GM21529 (cell line): ENCODE data around the gene SCAF8.
"Not testable (repeated sequence)": the region's sequence is repeated elsewhere in the genome, so short reads cannot be mapped to it uniquely, and the experiment has no call there.

ENCODE experiments used
- ATAC-seq: cut with Tn5 transposase; IDR thresholded peaks from one replicate; pipeline ENCODE4 v1.9.1; 2021; ENCODE audit not compliant: unreplicated experiment

Gene SCAF8, protein sequence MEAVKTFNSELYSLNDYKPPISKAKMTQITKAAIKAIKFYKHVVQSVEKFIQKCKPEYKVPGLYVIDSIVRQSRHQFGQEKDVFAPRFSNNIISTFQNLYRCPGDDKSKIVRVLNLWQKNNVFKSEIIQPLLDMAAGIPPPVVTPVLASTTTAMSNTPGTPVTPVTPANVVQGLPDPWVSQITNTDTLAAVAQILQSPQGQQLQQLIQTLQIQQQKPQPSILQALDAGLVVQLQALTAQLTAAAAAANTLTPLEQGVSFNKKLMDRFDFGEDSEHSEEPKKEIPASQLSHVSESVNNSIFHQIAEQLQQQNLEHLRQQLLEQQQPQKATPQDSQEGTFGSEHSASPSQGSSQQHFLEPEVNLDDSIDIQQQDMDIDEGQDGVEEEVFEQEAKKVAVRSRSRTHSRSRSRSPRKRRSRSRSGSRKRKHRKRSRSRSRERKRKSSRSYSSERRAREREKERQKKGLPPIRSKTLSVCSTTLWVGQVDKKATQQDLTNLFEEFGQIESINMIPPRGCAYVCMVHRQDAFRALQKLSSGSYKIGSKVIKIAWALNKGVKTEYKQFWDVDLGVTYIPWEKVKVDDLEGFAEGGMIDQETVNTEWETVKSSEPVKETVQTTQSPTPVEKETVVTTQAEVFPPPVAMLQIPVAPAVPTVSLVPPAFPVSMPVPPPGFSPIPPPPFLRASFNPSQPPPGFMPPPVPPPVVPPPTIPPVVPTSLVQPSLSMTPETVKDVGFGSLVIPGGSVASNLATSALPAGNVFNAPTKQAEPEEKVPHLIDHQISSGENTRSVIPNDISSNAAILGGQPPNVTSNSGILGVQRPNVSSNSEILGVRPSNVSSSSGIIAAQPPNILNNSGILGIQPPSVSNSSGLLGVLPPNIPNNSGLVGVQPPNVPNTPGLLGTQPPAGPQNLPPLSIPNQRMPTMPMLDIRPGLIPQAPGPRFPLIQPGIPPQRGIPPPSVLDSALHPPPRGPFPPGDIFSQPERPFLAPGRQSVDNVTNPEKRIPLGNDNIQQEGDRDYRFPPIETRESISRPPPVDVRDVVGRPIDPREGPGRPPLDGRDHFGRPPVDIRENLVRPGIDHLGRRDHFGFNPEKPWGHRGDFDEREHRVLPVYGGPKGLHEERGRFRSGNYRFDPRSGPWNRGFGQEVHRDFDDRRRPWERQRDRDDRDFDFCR (N-terminal part only)

GRCh38 chr6:154733183-154733625, at the start of gene SCAF8:
Gene SCAF8 (plus strand): TSS chr6:154733416. CDS start chr6:154733901, 485 bp downstream.
- peak; percentile 81 for ATAC-seq

DNA sequence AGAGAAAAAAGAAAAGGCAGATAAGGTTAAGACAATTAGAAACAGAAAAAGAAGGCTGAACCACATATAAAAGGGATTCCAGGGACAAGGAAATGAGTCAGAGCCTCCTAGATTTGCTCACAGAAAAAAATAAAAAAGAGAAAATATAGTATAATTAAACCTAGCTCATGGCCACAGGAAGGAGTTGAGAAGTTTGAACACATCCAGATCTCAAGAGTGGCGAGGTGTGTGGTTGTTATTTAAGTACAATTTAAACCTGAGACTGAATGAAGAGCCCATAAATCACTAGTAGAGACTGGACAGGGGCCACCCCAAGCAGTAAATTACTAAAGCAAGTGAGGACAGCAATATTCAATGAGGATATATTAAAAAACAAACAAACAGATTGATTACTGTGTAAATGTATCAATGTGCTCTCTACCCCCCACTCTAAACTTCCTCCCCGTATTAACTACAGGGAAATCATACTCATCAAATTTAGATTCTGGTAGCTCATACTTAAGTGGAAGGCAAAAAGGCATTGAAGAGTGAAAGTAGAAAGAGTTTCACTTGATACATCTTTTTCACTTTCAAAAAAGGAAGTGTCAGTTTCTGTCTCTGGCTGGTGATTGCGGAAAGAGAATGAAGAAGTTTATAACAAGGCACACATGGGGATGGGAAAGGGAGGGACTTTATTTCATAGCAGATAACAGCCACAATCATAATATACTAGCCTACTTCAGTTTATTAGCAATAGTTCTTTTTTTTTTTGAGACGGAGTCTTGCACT, 49.3 kb upstream of the SCAF8 start:
- peak; percentile 76 for ATAC-seq

- ATAC-seq = no peak
Measured at GRCh38 chr6:154686162-154686561, 47.1 kb upstream of the SCAF8 start.

DNA sequence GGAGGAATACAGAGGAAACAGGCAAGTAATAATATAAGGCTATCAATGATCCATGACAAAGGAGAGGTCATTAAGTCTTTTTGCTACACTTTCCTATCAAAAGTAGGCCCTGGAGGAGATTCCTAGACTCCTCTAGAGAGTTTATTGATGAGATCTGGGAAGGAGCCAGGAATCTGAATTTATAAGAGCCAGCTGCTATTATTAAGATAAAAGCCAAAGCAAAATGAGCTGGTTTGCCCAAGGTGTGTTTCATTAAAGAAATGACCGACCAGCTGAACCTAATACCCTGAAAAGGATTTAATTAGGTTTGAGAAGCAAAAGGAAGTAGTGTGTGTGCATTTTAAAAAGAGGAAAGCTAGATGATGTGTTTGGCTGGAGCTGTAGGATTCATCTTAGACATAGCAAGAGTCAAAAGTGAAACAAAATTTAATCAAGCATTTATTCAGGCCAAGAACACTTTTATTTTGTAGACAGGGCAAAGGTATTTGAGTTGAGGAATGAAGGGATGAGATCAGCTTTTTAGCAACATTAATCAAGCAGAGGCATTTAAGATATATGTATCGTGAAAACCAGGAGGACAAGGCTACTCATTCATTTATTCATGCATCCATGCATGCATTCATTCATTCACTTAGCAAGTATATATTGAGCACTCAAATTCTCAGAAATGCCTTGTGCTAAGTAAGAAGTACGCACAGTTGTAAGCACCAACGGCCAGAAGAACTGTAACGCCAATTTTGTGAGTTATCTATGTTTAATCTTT, 43.5 kb upstream of the SCAF8 start:
- ATAC-seq = no peak

DNA sequence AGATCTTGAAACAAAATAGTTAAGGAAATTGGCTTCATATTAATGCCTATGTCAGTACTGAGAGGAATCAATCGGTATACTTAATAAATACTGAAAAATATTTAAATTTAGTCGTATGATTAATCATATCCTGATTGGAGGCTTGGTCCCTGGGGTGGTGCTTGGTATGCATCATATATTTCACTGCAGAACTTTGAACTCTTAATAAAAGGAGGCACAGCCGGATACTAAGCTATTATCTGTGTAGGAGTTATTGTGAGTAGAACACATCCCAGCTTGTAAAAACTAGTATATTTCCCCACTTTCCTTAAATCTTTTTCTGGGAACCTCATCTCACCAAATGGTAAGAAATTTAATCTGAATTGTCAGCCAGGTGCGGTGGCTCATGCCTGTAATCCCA, 42.4 kb upstream of the SCAF8 start:
- ATAC-seq = no peak

- ATAC-seq = no peak
Measured at GRCh38 chr6:154696661-154697060, 36.6 kb upstream of the SCAF8 start.

GRCh38 chr6:154703124-154703523, 30.1 kb upstream of the SCAF8 start:
- no peak for ATAC-seq

- no peak for ATAC-seq
Measured at GRCh38 chr6:154705471-154706113, 27.6 kb upstream of the SCAF8 start.

- no peak for ATAC-seq
Measured at GRCh38 chr6:154706389-154706788, 26.8 kb upstream of the SCAF8 start.

DNA sequence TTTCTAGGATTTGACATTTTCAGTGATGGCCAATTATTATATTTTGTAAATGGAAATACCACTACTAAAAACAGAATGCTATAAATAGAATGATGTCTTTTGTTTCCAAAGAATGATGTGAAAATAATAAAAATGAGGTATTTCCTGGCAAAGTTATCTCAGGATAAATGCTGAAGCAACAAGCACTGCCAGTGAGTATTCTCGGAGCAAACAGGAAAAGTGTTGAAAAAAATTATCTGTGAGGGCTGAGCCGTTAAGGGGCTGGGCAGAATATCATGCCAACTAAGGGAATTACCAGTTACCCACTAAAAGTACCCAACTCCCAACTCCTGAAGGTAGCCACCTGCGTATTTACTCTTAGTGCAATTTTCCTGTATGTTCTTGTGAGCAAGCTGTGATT, 23.6 kb upstream of the SCAF8 start:
- no peak for ATAC-seq

DNA sequence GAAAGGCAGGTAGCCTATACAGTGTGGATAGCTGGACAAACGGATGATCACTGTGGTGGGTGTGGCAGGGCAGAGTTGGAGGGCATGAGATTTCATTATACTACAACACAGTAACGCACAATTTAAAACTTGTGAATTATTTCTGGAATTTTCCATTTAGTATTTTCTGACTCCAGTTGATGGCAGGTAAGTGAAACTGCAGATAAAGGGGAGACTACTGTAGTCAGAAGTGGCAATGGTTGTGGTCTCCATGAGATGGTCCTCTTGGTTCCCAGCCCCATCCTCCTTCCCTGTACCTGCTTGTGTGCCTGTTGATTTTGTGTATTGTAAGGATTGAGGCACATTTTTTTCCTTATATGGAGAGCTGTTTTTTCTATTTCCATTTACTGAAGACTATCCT, 22.5 kb upstream of the SCAF8 start:
- no peak for ATAC-seq

DNA sequence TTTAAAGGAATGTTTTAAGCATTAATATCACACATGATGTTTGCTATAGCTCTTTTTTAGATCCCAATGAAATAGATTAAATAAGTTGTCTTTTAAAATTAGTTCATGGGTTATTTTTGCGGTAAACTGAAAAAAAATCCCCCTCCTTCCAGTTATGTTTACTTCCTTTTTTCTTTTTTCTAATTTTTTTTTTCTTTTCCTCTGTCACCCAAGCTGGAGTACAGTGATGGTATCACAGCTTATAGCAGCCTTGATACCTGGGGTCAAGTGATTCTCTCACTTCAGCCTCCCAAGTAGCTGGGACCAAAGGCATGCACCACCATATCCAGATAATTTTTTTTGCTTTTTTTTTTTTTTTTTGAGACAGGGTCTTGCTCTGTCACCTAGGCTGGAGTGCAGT, 17.8 kb upstream of the SCAF8 start:
- ATAC-seq = no peak

DNA sequence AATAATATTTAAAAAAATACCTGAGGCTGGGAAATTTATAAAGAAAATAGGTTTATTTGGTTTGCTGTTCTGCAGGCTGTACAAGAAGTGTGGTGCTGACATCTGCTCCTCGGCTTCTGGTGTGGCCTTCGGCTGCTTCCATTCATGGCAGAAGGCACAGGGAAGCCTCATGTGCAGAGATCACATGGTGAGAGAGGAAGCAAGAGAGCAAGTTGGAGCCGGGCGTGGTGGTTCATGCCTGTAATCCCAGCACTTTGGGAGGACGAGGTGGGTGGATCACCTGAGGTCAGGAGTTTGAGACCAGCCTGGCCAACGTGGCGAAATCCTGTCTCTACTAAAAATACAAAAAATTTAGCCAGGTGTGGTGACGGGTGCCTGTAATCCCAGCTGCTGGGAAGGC, 16.9 kb upstream of the SCAF8 start:
- ATAC-seq = not testable (repeated sequence)

DNA sequence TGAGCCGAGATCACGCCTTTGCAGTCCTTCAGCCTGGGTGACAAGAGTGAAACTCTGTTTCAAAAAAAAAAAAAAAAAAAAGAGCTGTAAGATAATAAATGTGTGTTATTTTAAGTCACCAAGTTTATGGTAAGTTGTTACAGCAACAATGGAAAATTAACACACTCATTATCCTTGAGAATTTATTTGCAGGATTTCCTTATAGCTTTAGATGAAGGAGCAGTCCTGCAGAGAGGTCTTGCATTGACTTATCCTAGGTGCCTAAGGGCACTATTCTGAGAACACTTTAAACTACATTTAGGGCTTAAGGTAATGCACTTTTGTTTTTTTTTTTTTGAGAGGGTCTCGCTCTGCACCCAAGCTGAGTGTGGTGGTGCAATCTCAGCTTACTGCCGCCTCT, 13.8 kb upstream of the SCAF8 start:
- no peak for ATAC-seq

- ATAC-seq = no peak
Measured at GRCh38 chr6:154719854-154720253, 13.4 kb upstream of the SCAF8 start.

DNA sequence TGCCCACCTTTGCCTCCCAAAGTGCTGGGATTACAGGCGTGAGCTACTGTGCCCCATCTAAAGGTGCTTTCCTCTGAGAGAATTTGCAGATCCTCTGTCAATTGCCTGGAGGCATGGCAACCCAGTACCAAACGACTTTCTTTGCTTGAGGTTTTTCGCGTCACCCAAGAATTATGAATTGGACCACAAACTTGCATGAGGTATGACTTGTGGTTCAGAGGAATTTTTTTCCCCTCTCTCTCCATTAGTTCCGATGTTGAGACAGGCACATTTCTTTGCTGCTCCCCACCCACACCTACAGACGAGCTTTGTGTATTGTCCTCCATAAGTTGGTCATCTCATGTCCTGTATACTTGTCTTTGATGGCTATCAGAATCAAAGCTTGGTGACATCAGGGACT, 11.8 kb upstream of the SCAF8 start:
- ATAC-seq = no peak

- no peak for ATAC-seq
Measured at GRCh38 chr6:154726887-154727286, 6.3 kb upstream of the SCAF8 start.

GRCh38 chr6:154731296-154732218, 1.7 kb upstream of the SCAF8 start:
- ATAC-seq = no peak
